Upper lobe of left lung (tissue), 6 donors: ENCODE measurements around the gene GFRA1. TPM values are rescaled to one million over a fixed set of nuclear protein-coding genes. Genes with fewer than 3 reads are reported as not detected.

Experiments used
- ATAC-seq, 2 donors: fragments of 200-7000 bp; cut with Tn5 transposase; one replicate each; pipeline ENCODE4 v1.9.1; 2022; ENCODE audit warnings: mild to moderate bottlenecking in 2 of 2, moderate library complexity in 2 of 2; ENCODE audit not compliant: low FRiP score in 2 of 2
- DNase-seq, 2 donors: peaks; one replicate each; pipeline ENCODE4 v3.0.0-alpha.2; 2019 to 2020
- H3K27ac ChIP-seq, 4 donors: fragments of 200-600 bp; sonication (generic); one replicate each; pipeline ENCODE4 v1.5.1; 2016 to 2019
- H3K27me3 ChIP-seq, 4 donors: fragments of 200-600 bp; sonication (generic); one replicate each; pipeline ENCODE4 v1.5.1; 2017 to 2019
- H3K36me3 ChIP-seq, 4 donors: fragments of 200-600 bp; sonication (generic); one replicate each; pipeline ENCODE4 v1.5.1; 2016 to 2019
- H3K4me1 ChIP-seq, 4 donors: fragments of 200-600 bp; sonication (generic); one replicate each; pipeline ENCODE4 v1.5.1; 2018 to 2019
- H3K4me3 ChIP-seq, 4 donors: fragments of 200-600 bp; sonication (generic); one replicate each; pipeline ENCODE4 v1.5.1; 2017 to 2019; ENCODE audit warnings: mild to moderate bottlenecking in 2 of 4, moderate library complexity in 1 of 4
- H3K9me3 ChIP-seq, 4 donors: fragments of 200-600 bp; sonication (generic); one replicate each; pipeline ENCODE4 v1.5.1; 2018 to 2019
- CTCF ChIP-seq, 6 experiments: fragments of 450-650 bp in 4 of 6; fragments of 200-600 bp in 2 of 6; sonication (generic) in 2 of 6; IDR thresholded peaks; one replicate each; pipeline ENCODE4 v1.5.1; 2016 to 2019; ENCODE audit warnings: antibody characterized with exemption in 6 of 6
- EP300 ChIP-seq, 4 donors: sonication (generic); formaldehyde crosslinking; IDR thresholded peaks; one replicate each; pipeline ENCODE4 v1.5.1; 2017; ENCODE audit warnings: antibody characterized with exemption in 4 of 4, control low read depth in 2 of 4
- POLR2A ChIP-seq, 4 donors: fragments of 450-650 bp; IDR thresholded peaks; one replicate each; pipeline ENCODE4 v1.5.1; 2016 to 2017; ENCODE audit warnings: antibody characterized with exemption in 4 of 4, mild to moderate bottlenecking in 2 of 4
- POLR2AphosphoS5 ChIP-seq, 2 donors: sonication (generic); formaldehyde crosslinking; IDR thresholded peaks; one replicate each; pipeline ENCODE4 v1.5.1; 2017; ENCODE audit warnings: antibody characterized with exemption in 2 of 2
- WGBS, 2 donors: methylation state at CpG; one replicate each; pipeline ENCODE4 v1.1.5; 2017 to 2018; 5-methylcytosine and 5-hydroxymethylcytosine counted together
- total RNA-seq, 6 donors: library from RNA; depleted of rRNA in 4 of 6; stranded (reverse); fragments of >200 nt in 4 of 6; gene quantifications; one replicate each; pipeline versions ENCODE4 v1.1.0 to v1.2.1, GENCODE V29; 2016 to 2021
- donor health status: DM: no; HTN: no; CAD: no; lungs with moderate emphysema.
- donor health status: DM: no; HTN: yes; CAD: no; lungs with severe emphysema.

The GFRA1 gene
- total RNA-seq, 6 donors from 2014 or later = under 0.01 to 9.2 (median 2.3) TPM

- no peak for TF ChIP-seq POLR2A (IDR thresholded peaks at IDR 0.05)
- TF ChIP-seq POLR2AphosphoS5 (IDR thresholded peaks at IDR 0.05) = no peak
- Histone ChIP-seq H3K36me3 (no peaks in the 10 kb centered on the region), H3K27me3 (no peaks in the 10 kb centered on the region), H3K4me1 (no peaks in the 10 kb centered on the region), H3K27ac (no peak overlapping the region), H3K9me3 (no peaks in the 10 kb centered on the region), H3K4me3 (no peak overlapping the region)
- DNase-seq (no peak), ATAC-seq (no peak)
- 64 to 74% methylated on average over 5 of the region's 5 CpGs for WGBS, 2 donors
Observed at GRCh38 chr10:116164291-116164690, 108.7 kb downstream of the GFRA1 start.

DNA sequence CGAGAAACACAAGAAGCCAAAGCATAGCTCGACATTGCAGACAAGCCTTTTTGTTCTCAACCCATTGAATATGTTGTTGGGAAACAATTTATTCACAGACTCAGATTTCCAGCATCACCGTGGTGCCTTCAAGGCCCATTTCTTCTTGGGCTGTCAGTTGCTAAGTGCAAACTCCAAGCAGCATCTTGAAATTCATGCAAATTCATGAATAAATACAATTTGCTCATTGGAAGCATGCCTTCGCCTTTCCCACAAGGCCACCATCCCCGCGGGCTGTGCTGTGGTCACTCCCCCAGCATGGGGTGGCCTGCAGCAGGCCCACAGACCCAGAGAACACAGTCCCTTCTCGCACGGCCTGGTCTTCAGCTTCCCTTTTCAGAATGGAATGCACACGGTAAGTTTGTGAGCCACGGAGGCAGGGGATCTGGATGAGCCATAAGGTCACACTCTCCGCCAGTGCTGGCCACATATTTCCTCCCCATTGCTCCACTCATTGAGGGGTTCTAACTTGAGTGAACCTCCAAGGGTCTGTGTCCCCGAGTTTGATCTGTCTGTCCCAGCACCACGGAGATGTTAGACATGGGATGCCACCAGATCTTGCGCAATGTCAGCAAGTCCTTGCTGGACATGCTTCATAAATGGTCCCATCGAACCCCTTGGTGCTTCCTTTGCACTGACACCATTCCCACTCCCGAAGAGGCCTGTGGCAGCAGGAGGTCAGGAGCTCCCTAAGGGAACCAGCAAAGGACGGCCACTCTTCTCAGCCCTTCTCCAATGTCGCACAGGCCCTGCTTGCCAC is 109.5 kb downstream of the GFRA1 start:
- H3K4me3 ChIP-seq = no peak overlapping the region
- no peak for TF ChIP-seq POLR2A (IDR thresholded peaks at IDR 0.05)
- no peak for TF ChIP-seq EP300 (IDR thresholded peaks at IDR 0.05)
- TF ChIP-seq POLR2AphosphoS5 (IDR thresholded peaks at IDR 0.05) = no peak
- no peak for TF ChIP-seq CTCF (IDR thresholded peaks at IDR 0.05)
- H3K27ac ChIP-seq = no peak overlapping the region
- DNase-seq (no peak), ATAC-seq (no peak)
- no peaks in the 10 kb centered on the region for H3K4me1 ChIP-seq
- no peaks in the 10 kb centered on the region for H3K27me3 ChIP-seq
- no peaks in the 10 kb centered on the region for H3K9me3 ChIP-seq
- no peaks in the 10 kb centered on the region for H3K36me3 ChIP-seq
- WGBS, 2 donors = 82 to 86% methylated on average over 14 to 17 of the region's 18 CpGs

DNA sequence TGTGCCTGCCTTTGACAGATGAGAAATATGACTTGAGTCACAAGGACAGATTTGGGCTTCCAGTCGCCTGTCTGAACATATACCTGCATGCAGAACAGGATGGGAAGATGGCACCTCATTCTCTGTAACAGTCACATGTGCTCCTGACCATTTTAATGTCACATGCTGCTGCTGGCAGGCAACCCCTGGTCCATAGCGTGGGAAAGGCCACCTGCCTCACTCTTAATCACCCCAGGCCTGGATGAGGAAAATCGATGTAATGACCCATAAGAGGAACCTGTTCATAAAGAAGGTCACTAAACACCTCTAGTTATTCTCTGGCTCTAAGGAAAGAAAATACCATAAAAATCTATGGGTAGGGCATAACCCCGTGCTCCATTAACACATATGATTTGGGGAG is 110.2 kb downstream of the GFRA1 start:
- Histone ChIP-seq H3K27me3 (no peaks in the 10 kb centered on the region), H3K27ac (no peak overlapping the region), H3K36me3 (no peaks in the 10 kb centered on the region), H3K9me3 (no peaks in the 10 kb centered on the region), H3K4me1 (no peaks in the 10 kb centered on the region), H3K4me3 (no peak overlapping the region)
- WGBS, 2 donors = 74 to 81% methylated on average over 4 of the region's 4 CpGs
- no peak for TF ChIP-seq POLR2AphosphoS5 (IDR thresholded peaks at IDR 0.05)
- TF ChIP-seq POLR2A (IDR thresholded peaks at IDR 0.05) = no peak
- no peak for TF ChIP-seq EP300 (IDR thresholded peaks at IDR 0.05)
- no peak for TF ChIP-seq CTCF (IDR thresholded peaks at IDR 0.05)
- DNase-seq (no peak), ATAC-seq (no peak)

- H3K4me1 ChIP-seq = no peaks in the 10 kb centered on the region
- WGBS, 2 donors = 83 to 91% methylated on average over 2 of the region's 2 CpGs
- no peaks in the 10 kb centered on the region for H3K27me3 ChIP-seq
Observed at GRCh38 chr10:116160271-116160670, 112.7 kb downstream of the GFRA1 start.

GRCh38 chr10:116159197-116159596 is 113.8 kb downstream of the GFRA1 start:
- TF ChIP-seq POLR2AphosphoS5 (IDR thresholded peaks at IDR 0.05) = no peak
- TF ChIP-seq CTCF (IDR thresholded peaks at IDR 0.05) = no peak
- no peak for TF ChIP-seq EP300 (IDR thresholded peaks at IDR 0.05)
- TF ChIP-seq POLR2A (IDR thresholded peaks at IDR 0.05) = no peak
- Histone ChIP-seq H3K9me3 (no peaks in the 10 kb centered on the region), H3K36me3 (no peaks in the 10 kb centered on the region), H3K27me3 (no peaks in the 10 kb centered on the region), H3K27ac (no peak overlapping the region), H3K4me1 (no peaks in the 10 kb centered on the region), H3K4me3 (no peak overlapping the region)
- DNase-seq (no peak), ATAC-seq (no peak)
- 74 to 81% methylated on average over 2 of the region's 2 CpGs for WGBS, 2 donors

More at GRCh38 chr10:116160271-116160670, 112.7 kb downstream of the GFRA1 start:
- H3K9me3 ChIP-seq = no peaks in the 10 kb centered on the region
- no peak overlapping the region for H3K4me3 ChIP-seq
- ATAC-seq (no peak), DNase-seq (no peak)
- H3K36me3 ChIP-seq = no peaks in the 10 kb centered on the region
- no peak overlapping the region for H3K27ac ChIP-seq
- no peak for TF ChIP-seq CTCF (IDR thresholded peaks at IDR 0.05)
- TF ChIP-seq EP300 (IDR thresholded peaks at IDR 0.05) = no peak
- TF ChIP-seq POLR2A (IDR thresholded peaks at IDR 0.05) = no peak
- no peak for TF ChIP-seq POLR2AphosphoS5 (IDR thresholded peaks at IDR 0.05)
